Choroid plexus epithelial cell (primary cell): ENCODE data around the gene NDUFS7.

Experiments used
- DNase-seq: peaks from one replicate; pipeline ENCODE4 v3.0.0-alpha.2; 2010; ENCODE audit warnings: low read depth
- H3K4me3 ChIP-seq: 2 replicates; pipeline ENCODE4 v1.5.1; 2011; ENCODE audit warnings: low read depth, mild to moderate bottlenecking, control low read depth, low read length, moderate library complexity
- TF ChIP-seq, protein P1 (sequence below): conservative IDR thresholded peaks from 2 replicates; pipeline ENCODE4 v1.5.1; 2011; ENCODE audit warnings: low read depth, mild to moderate bottlenecking, control low read depth, inconsistent platforms, low read length, moderate library complexity

The NDUFS7 gene

DNA sequence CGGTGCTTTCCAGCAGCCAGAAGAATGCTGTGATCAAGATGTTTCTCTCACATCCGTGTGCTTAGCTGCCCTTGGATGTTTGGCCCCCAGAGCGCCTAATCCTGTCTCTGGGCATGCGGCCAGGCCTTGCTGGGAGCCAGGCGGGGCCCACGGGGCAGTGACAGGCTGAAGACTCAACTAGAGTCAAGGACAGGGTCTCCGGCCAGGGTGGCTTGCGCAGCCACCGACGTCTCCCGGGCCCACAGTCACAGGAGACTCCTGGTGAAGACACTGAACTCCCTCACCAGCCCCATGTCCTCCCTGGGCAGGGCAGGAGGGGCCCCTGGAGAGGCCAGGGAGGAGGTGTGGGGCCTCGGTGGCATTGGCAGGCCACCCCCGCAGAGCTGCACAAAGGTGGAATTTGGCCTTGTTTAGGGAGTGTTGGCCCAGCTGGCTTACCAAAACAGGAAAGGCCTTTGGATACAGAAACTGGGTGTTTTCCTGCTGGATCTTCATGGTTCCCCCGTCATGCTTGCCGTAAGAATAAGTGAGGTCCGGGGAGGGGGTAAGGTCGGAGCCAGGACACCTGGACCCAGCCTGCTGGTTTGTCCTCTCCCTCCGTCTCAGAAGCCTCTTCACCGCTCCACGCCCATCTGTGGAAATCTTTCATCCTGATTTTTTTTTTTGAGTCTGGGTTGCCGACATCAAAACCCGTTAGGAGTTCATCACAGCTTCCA lies 10.0 kb upstream of the NDUFS7 start:
- no peak overlapping the region for H3K4me3 ChIP-seq
- DNase-seq = peak; percentile 79
- TF ChIP-seq, protein P1, sequence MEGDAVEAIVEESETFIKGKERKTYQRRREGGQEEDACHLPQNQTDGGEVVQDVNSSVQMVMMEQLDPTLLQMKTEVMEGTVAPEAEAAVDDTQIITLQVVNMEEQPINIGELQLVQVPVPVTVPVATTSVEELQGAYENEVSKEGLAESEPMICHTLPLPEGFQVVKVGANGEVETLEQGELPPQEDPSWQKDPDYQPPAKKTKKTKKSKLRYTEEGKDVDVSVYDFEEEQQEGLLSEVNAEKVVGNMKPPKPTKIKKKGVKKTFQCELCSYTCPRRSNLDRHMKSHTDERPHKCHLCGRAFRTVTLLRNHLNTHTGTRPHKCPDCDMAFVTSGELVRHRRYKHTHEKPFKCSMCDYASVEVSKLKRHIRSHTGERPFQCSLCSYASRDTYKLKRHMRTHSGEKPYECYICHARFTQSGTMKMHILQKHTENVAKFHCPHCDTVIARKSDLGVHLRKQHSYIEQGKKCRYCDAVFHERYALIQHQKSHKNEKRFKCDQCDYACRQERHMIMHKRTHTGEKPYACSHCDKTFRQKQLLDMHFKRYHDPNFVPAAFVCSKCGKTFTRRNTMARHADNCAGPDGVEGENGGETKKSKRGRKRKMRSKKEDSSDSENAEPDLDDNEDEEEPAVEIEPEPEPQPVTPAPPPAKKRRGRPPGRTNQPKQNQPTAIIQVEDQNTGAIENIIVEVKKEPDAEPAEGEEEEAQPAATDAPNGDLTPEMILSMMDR = no peak

DNA sequence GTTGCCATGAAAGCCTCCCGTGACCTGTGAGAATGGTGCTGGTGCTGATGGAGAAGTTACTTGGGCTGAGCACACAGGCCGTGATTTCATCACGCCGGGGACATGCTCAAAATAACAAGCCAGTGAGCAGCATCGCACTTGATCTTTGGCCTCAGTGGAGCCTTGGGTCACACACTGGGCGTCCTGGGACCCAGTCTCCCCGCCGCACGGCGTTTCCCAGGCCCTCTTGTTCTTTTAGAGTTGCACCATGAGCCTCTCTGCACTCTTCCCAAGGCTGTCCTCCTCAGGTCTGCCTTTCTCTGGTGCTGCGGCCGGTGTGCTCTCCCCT lies 9.5 kb upstream of the NDUFS7 start:
- H3K4me3 ChIP-seq = no peak overlapping the region
- DNase-seq = no peak
- TF ChIP-seq, protein P1 = no peak

DNA sequence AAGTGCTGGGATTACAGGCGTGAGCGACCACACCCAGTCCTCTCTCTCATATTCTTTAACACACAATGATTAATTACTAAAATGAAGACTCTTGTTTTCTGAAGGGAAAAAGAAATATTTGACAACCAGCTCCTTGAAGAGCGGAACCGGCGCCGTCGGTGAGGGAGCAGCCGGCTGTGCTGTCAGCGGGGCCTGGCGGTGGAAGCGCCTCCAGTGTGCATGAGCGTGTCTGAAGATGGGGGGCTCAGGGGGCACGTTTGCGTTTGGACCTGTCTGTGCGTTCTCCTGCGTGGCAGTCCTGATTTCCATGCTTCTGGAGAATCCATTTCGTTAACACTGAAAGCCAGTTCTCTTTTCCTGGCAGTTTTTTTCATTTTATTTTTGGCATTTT lies 7.3 kb upstream of the NDUFS7 start:
- no peak overlapping the region for H3K4me3 ChIP-seq
- TF ChIP-seq, protein P1 = no peak
- DNase-seq = no peak

DNA sequence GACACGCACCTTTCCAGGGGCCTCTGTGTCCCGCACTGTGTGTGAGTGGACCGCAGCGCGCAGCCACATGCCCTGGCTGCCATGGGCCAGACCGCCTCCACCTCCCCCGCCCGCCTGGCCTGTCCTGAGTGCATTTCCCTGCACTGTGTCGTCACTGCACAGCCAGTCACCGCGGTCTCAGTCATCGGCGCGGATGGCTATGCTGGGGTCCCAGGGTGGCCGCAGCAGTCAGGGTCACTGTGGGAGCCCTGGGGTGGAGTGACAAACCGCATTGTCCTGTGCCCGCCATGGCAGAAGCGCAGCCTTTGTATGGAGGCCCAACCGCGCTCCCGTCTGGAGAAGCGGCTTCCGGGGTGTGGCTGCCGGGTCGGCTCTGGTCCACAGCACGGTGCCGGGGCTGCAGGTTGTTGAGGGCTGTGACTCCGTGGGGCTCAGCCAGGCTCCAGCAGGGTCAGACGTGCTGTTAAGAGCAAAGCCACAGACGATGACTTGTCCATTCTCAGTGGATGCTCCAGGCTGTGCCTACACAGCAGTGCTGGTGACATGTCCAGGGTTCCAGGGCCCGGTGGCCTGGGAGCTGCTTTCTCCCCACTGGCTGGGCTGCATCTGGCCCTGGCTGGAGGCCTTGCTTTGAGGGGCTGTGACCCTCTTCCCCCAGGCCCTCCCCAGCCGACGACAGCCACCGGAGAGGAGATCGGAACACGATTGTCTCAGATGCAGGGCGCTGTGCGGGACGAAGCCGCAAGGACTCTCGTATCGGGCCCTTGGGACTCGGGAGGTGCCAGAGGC lies 6.3 kb upstream of the NDUFS7 start:
- H3K4me3 ChIP-seq = no peak overlapping the region
- TF ChIP-seq, protein P1 = no peak
- DNase-seq = no peak

DNA sequence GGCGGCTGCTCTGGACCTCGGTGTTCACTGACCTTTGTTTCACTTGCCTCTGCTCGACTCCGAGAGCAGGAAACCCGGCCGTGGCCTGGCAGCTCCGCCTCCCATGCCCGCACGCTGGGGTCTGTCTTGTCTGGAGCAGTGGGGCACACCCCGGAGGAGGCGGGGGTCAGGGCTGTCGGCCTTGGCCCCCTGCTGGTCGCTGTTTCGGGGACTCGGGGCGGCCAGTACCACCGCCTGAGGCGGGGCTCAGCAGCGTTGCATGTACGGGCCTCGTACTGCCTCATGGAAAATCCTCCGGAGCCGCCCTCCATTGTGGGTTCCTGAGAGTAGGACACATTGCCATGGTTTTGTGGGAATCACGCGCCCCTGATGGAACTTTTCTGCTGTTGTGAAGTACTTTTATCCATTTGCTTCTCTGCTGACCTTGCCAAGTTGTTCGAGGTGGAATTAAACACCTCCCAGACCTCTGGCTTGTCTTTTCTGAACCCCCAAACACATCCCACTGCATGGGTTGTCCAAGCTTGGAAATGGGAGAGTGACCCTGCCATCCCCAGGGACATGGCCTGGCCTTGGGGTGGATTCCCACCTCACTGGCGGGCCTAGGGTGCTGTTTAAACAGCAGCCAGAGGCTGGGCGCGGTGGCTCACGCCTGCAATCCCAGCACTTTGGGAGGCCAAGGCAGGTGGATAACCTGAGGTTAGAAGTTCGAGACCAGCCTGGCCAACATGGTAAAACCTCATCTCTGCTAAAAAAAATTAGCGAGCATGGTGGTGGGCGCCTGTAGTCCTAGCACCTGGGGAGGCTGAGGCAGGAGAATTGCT lies 5.5 kb upstream of the NDUFS7 start:
- H3K4me3 ChIP-seq = no peak overlapping the region
- TF ChIP-seq, protein P1 = peak; percentile 5
- no peak for DNase-seq

DNA sequence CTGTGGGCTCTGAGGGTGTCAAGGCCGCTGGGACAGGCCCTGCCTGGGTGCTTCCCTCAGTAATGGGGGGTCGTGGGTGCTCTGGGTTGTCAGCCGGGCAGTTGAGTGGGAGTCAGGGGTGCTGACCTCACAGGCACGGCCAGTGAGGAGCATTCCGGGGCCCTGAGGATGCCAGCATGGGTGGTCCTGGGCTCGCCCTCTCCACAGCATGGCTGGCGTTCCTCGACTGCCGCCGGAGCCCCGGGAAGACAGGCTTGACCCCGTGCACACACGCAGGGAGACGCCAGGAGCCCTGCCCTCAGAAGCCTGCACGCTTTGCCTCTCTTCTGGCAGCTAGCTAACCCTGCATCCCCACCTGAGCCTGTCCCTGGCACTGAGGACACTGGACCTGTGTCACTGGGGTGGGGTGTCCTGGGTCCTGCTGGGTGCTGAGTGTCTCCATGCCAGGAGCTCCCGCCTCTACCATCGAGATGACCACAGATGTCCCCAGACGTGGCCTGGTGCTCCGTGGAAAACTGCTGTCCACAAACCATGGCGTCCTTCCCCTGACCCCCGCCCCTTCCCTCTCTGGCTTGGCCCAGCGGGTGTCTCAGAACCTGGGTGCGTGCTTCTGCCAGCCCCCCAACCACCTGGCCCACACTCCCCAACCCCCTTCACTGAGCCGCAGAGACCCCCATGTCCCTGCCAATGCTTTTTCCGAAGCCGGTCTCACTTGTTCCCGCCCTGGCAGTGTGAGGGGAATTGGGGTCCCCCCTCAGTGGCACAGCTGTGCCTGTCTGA lies 4.4 kb upstream of the NDUFS7 start:
- no peak overlapping the region for H3K4me3 ChIP-seq
- DNase-seq = no peak
- TF ChIP-seq, protein P1 = no peak
